ENCODE measurements around the gene MOGAT2.

The MOGAT2 gene

GRCh38 chr11:75700940-75701339, 16.7 kb upstream of the MOGAT2 start:
- in situ Hi-C loops (cut with HindIII; ENCODE audit: low pct_unique_long_range_greater_than_20kb, low sequenced_read_pairs) = no loop called here
- no peak for TF ChIP-seq JUND (IDR thresholded peaks at IDR 0.05; ENCODE audit: low read depth)
- DNase-seq (ENCODE audit: low read depth in 1 of 2, low spot score in 1 of 2) = no peak

GRCh38 chr11:75703695-75704237, 13.9 kb upstream of the MOGAT2 start:
- in situ Hi-C loops (cut with HindIII; ENCODE audit: low pct_unique_long_range_greater_than_20kb, low sequenced_read_pairs) = no loop called here
- no peak for TF ChIP-seq JUND (IDR thresholded peaks at IDR 0.05; ENCODE audit: low read depth)

DNA sequence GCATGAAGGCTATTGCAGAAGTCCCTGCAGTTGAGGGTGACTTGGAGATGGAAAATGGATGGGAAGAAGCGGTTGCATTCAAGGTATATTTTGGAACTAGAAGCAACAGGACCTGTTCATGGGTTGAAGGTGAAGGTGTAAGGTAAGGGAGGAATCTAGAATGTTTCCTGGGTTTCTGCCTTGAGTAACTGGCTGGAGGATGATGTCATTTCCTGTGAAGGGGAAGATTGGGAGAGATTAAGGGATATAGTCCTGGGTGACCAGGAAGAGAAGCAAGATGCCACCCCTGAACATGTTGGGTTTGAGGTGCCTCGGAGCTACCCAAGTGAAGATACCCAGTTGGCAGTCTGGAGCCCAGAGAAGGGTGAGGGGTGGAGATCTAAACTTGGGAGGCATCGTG, 12.1 kb upstream of the MOGAT2 start:
- in situ Hi-C loops (cut with HindIII; ENCODE audit: low pct_unique_long_range_greater_than_20kb, low sequenced_read_pairs) = no loop called here
- TF ChIP-seq JUND (IDR thresholded peaks at IDR 0.05; ENCODE audit: low read depth) = no peak
- no peak for DNase-seq (ENCODE audit: low read depth in 1 of 2, low spot score in 1 of 2)

More at GRCh38 chr11:75703695-75704237, 13.9 kb upstream of the MOGAT2 start:
- DNase-seq (ENCODE audit: low read depth in 1 of 2, low spot score in 1 of 2) = no peak

DNA sequence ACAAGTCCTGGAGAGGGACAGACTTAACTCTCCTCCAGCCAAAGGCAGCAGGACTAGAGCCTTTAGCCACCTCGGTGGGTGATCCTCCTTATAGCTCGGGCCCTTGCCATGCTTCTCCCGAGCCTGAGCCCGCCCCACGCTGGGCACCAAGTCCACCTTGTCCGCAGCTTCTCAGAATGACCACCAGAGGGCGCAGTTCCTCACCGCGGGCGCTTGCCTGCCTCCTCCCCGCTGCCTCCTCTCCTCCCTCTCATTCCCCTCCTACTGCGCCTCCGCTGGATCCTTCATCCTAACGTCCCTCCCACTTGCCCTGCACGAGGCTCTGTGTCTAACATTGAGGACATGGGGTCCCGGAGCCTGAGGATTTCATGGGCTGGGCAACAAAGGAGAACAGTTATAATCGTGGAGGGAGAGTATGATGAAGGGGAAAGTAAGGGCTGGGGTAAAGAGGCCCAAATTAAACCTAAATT, 11.3 kb upstream of the MOGAT2 start:
- TF ChIP-seq JUND (IDR thresholded peaks at IDR 0.05; ENCODE audit: low read depth) = no peak
- in situ Hi-C loops (cut with HindIII; ENCODE audit: low pct_unique_long_range_greater_than_20kb, low sequenced_read_pairs) = no loop called here
- peak; percentile 81 to 89 for DNase-seq (ENCODE audit: low read depth in 1 of 2, low spot score in 1 of 2)

GRCh38 chr11:75714211-75714610, 3.4 kb upstream of the MOGAT2 start:
- no peak for TF ChIP-seq JUND (IDR thresholded peaks at IDR 0.05; ENCODE audit: low read depth)
- in situ Hi-C loops (cut with HindIII; ENCODE audit: low pct_unique_long_range_greater_than_20kb, low sequenced_read_pairs) = no loop called here
- DNase-seq (ENCODE audit: low read depth in 1 of 2, low spot score in 1 of 2) = no peak

- no peak for DNase-seq (ENCODE audit: low read depth in 1 of 2, low spot score in 1 of 2)
- in situ Hi-C loops (cut with HindIII; ENCODE audit: low pct_unique_long_range_greater_than_20kb, low sequenced_read_pairs) = no loop called here
- TF ChIP-seq JUND (IDR thresholded peaks at IDR 0.05; ENCODE audit: low read depth) = no peak
Measured at GRCh38 chr11:75715688-75716087, 1.9 kb upstream of the MOGAT2 start.

DNA sequence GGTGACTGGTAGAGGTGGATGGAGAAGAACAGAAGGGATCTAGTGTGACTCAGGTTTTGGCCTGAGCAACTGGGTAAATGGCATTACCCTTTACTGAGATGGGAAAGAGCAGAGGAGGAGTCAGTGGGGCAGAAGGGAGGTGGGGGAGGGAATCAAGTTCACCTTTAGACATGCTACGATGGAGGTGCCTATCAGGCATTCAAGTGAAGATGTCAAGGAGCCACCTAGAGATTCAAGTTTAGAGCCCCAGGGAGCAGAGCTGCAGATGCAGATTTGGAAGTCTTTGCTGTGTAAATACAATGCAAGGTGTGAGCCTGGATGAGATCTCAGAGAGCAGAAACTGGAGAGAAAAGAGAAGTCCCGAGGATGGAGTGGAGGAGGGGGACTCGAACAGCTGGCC, 979 bp upstream of the MOGAT2 start:
- in situ Hi-C loops (cut with HindIII; ENCODE audit: low pct_unique_long_range_greater_than_20kb, low sequenced_read_pairs) = no loop called here
- no peak for DNase-seq (ENCODE audit: low read depth in 1 of 2, low spot score in 1 of 2)
- no peak for TF ChIP-seq JUND (IDR thresholded peaks at IDR 0.05; ENCODE audit: low read depth)

- in situ Hi-C loops (cut with HindIII; ENCODE audit: low pct_unique_long_range_greater_than_20kb, low sequenced_read_pairs) = no loop called here
- no peak for TF ChIP-seq JUND (IDR thresholded peaks at IDR 0.05; ENCODE audit: low read depth)
- DNase-seq (ENCODE audit: low read depth in 1 of 2, low spot score in 1 of 2) = no peak
Measured at GRCh38 chr11:75718419-75719339, 1.0 kb downstream of the MOGAT2 start.

DNA sequence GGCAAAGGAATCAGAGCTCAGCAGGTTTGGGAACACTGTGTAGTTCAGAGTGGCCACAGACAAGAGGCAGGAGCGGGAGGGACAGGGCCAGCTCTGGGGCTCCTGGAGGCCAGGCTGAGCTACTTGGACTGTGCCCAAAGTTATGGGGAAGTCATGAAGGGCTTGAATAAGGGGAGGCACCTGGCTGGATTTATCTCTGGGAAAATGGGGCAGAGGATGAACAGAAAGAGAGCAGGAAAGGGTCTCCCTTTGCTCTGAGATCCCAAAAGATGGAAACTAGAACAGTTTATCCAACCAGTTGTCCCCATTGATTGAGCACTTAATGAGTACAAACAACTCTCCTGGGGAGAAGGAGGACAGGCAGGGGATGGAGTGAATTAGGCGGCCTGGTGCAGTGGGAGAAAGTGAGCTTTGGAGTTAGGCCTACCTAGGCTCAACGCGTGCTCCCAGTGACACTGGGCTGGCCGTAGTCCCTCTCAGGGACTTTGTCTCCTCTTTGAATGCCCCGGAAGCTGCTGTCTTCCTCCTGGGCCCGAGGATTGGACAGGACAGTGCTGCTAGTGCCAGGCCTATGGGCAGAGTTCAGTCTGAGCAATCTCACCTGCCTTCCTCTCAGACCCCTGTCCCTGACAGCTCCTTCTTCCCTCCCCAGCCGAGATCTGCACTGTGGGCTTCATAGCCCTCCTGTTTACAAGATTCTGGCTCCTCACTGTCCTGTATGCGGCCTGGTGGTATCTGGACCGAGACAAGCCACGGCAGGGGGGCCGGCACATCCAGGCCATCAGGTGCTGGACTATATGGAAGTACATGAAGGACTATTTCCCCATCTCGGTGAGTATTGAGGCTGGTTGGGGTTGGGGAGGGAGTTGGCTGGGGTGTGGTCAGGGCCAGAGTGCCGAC, 2.0 kb downstream of the MOGAT2 start:
- no peak for TF ChIP-seq JUND (IDR thresholded peaks at IDR 0.05; ENCODE audit: low read depth)
- DNase-seq (ENCODE audit: low read depth in 1 of 2, low spot score in 1 of 2) = no peak
- in situ Hi-C loops (cut with HindIII; ENCODE audit: low pct_unique_long_range_greater_than_20kb, low sequenced_read_pairs) = no loop called here

DNA sequence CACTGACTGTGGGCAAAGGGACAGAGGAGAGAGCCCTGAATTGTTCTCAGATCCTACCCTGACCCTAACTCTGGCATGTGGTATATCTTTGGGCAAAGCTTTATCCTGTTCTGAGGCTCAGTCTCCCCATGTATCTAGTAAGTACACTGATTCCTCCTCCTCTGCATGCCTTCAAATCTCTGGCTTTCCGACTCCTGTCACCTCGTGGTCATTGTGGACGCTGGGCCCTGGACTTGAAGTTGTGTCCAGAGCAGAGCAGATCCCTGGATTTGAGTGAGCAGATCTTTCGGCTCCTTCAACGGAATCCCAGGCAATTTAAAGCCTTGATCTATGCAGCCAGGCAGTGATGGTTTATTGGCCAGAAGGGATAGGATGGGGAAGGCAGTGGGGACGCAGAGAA, 3.0 kb downstream of the MOGAT2 start:
- in situ Hi-C loops (cut with HindIII; ENCODE audit: low pct_unique_long_range_greater_than_20kb, low sequenced_read_pairs) = no loop called here

GRCh38 chr11:75721852-75722668, 4.4 kb downstream of the MOGAT2 start:
- no peak for TF ChIP-seq JUND (IDR thresholded peaks at IDR 0.05; ENCODE audit: low read depth)
- DNase-seq (ENCODE audit: low read depth in 1 of 2, low spot score in 1 of 2) = no peak
- in situ Hi-C loops (cut with HindIII; ENCODE audit: low pct_unique_long_range_greater_than_20kb, low sequenced_read_pairs) = no loop called here

More for the DNA sequence above, 3.0 kb downstream of the MOGAT2 start:
- TF ChIP-seq JUND (IDR thresholded peaks at IDR 0.05; ENCODE audit: low read depth) = no peak
- DNase-seq (ENCODE audit: low read depth in 1 of 2, low spot score in 1 of 2) = no peak

GRCh38 chr11:75722669-75723042, 5.0 kb downstream of the MOGAT2 start:
- no peak for DNase-seq (ENCODE audit: low read depth in 1 of 2, low spot score in 1 of 2)
- no peak for TF ChIP-seq JUND (IDR thresholded peaks at IDR 0.05; ENCODE audit: low read depth)
- in situ Hi-C loops (cut with HindIII; ENCODE audit: low pct_unique_long_range_greater_than_20kb, low sequenced_read_pairs) = no loop called here
